GM19351 (cell line): ENCODE measurements around the gene DMBT1.

Experiments used
- ATAC-seq: cut with Tn5 transposase; IDR thresholded peaks from one replicate; pipeline ENCODE4 v1.9.1; 2021; ENCODE audit warnings: mild to moderate bottlenecking, moderate library complexity; ENCODE audit not compliant: unreplicated experiment

Gene DMBT1

GRCh38 chr10:122560279-122560804 is at the start of gene DMBT1:
DMBT1 (plus strand) TSS chr10:122560754; CDS start chr10:122560771, 17 bp downstream.
- ATAC-seq = no peak

- no peak for ATAC-seq
These were observed 47.5 kb upstream of the DMBT1 start for GRCh38 chr10:122513053-122513452.

GRCh38 chr10:122514045-122514840 is 46.3 kb upstream of the DMBT1 start:
- no peak for ATAC-seq

GRCh38 chr10:122515022-122515424 is 45.5 kb upstream of the DMBT1 start:
- no peak for ATAC-seq

DNA sequence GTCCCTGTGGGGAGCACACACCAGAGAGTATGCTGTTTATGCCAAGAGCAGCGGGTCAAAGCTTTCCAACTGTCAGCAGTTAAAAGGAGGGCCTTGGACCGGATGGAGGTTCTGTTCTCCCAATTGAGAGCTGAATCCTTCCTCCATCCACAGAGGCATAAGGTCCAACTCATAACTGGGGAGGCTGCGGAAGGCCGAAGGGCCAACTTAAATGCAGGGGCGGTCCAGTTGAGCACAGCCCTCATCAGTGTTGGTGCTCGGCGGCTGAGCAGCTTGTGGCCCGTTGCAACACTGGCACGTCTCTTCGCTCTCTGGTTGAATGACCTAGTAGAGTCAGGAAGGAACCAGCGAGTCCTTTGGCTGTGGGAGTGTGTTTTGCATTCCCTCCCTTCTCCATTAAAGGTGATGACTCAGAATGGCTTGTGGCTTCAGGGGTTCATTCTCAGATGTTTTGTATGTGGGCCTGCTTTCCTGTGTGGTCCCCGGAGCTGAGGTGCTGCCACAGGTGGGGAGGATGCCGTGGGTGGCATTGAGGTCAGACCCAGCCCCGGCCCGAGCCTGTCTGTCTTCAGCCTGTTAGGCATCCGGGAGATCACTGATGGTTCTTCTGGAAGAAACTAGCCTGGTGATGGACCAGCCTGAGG is 44.8 kb upstream of the DMBT1 start:
- ATAC-seq = peak; percentile 92

DNA sequence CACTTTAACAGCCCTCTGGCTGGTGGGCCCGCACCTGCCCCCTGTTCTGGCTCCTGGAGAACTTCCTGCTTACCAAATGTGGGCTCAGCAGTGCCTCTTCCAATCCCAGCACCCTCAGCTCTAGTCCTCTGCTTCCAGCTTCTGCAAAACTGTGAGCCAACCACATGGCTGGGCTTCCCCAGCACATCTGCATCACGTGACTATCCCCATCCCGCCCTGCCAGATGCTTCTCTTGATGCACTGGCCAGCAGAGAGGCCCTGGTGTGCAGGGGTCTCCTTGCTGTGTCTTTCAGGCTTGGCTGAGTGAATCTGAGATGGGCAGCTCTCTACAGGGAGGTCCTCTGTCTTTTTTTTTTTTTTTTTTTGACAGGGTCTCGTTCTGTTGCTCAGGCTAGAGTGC is 43.8 kb upstream of the DMBT1 start:
- no peak for ATAC-seq

GRCh38 chr10:122519144-122519543 is 41.4 kb upstream of the DMBT1 start:
- no peak for ATAC-seq

- no peak for ATAC-seq
These were observed 40.7 kb upstream of the DMBT1 start for GRCh38 chr10:122519873-122520272.

DNA sequence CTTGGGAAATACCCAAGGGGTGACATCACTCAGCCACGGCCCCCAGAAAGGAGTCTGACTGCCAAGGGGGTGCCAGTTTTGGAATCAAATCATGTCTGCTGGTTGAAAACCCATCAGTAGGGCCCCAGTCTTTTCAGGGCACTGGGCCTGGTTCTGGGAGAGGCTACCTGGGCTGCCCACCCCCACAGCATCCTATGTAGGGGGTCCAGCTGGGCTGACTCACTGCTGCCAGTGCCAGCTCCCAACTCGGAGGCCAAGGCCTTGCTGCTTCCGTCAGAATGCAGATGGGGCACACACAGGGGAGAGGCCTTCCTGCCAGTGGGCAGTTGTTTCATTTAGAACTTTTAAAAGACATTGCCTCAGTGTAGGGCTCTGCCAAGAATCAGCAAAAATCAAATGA is 39.5 kb upstream of the DMBT1 start:
- no peak for ATAC-seq

GRCh38 chr10:122524811-122525210 is 35.7 kb upstream of the DMBT1 start:
- ATAC-seq = no peak

GRCh38 chr10:122525788-122526187 is 34.8 kb upstream of the DMBT1 start:
- ATAC-seq = no peak

- ATAC-seq = no peak
These were observed 33.7 kb upstream of the DMBT1 start for GRCh38 chr10:122526892-122527291.

DNA sequence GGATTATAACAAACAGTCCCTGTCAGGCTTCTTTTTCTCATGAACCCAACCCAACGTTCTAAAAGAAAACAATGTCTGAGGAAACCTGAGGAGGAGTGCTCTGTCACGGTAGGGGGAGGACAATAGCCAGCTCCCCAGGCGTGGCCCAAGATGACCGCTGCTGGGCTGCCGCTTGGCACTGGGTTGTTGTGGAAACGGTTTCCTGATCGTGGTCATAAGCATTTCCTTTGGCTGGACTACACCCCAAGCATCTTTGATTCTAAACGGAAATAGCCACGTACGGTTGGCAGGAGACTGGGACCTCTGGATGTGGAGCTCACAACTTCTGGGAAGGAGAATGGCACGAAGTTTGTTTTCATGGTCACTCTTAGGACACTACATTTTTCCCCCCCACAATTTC is 30.4 kb upstream of the DMBT1 start:
- no peak for ATAC-seq

DNA sequence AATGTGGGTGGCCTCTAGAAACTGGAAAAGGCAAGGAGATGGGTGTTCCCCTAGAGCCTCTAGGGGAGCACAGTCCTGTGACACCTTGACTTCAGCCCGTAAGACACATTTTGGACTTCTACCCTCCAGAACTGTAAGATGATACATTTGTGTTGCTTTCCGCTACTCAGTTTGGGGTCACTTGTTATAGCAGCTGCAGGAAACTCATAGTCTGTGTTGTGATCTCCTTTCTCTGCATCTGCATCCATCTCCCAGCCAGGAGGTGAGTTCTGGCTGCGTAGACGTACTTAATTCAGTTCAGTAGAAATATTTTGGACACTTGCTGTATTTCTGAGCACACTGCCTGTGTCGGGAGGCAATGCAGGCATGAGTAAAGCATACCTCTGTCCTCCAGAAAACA is 29.3 kb upstream of the DMBT1 start:
- ATAC-seq = no peak

GRCh38 chr10:122531939-122532338 is 28.6 kb upstream of the DMBT1 start:
- ATAC-seq = no peak

GRCh38 chr10:122532601-122533296 is 27.8 kb upstream of the DMBT1 start:
- ATAC-seq = no peak

- no peak for ATAC-seq
These were observed 23.0 kb upstream of the DMBT1 start for GRCh38 chr10:122537545-122537944.

DNA sequence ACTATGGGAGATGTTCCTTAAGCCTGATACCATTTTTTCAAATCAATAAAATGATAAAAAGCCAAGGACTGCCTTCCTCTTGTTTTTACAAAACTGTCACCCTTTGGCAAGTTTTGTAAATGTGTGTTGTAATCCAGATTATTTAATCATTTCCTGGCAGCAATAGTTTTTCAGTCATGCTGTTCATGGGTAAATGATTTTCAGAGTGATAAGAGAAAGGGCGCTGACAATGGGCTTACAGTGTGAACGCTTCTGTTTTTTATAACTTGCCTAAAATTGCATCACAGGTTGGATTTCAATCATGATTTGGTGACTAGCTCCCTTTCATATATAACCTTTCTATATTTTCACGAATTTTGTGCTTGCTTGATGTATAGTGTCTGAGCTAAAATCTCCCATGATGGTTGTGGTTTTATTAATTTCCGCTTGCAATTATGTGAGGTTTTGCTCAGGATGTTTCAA is 19.0 kb upstream of the DMBT1 start:
- ATAC-seq = no peak

DNA sequence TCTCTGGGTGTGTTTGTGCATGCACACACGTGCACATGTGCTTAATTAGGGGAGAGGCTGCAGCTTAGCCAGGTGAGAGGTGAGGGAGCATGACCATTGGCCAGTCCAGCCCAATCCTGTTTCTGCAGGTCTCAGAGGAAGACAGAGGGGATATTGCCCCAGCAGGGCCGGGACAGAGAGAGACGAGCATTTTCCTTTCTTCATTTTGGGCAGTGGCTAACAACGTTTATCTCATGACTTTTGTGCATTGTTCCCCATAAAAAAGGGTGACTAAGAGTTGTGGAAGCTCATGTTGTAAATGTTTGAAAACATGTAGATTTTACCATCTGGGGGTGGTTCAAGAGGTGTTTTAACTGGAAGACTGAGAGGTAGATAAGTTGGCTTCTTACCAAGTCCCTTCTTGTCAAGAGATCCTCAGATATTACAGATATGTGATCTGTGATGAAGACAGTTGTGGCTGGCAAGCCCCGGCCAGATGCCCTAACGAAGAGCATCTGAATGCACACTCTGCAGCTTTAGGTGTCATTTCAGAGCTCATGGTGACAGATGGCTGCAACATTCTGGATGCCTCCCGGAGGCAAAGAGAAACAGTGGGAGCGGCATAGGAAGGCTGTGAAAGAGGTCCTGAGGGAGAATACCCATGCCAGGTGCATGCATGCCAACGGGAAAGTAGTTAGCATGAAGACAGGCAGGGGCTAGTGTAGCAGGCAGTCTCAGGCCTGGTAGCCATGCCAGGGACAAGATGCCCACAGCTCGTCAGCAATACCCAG is 16.7 kb upstream of the DMBT1 start:
- ATAC-seq = no peak

- no peak for ATAC-seq
These were observed 16.1 kb upstream of the DMBT1 start for GRCh38 chr10:122544493-122544892.

DNA sequence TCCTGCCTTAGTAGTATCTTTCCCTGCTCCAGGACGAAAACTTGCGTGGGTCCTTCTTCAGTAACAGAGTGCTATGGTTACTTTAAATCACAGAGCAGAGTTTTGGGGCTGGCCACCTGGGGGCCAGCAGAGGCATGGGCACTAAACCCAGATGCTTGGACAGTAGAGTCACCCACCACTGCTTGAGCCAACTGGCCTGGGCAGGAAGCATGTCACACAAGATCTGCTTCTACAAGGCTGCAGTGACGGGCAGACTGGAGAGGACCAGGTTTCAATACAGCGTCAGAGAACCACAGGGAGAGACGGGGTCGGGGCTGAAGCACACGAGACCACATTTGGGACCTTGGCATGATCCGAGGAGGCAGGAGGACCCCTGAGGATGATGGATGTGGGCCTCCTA is 14.3 kb upstream of the DMBT1 start:
- no peak for ATAC-seq
